ENCODE data around the gene OR13C2. TPM values are rescaled to one million over a fixed set of nuclear protein-coding genes. Genes with fewer than 3 reads are reported as not detected.

The OR13C2 gene
- total RNA-seq, 1 experiment from 2014 or later = not detected

DNA sequence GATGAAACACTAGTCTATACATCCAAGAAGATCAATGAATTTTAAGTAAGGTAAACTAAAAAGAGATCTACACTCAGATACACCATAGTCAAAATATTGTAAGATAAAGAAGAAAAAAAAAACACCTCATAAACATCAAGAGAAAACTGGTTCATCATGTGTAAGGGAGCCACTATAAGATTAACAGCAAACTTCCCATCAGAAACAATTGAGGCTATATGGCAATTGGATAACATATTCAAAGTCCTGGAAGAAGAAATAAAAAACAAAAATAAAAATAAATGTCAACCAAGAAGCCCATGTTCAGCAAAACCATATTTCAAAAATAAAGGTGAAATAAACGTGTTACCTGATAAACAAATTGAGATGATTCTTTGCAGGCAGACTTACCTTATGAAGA is 32.8 kb downstream of the OR13C2 start:
- Histone ChIP-seq H3K9ac (ENCODE audit: low read length) (no peak overlapping the region), H3K27ac (ENCODE audit: low read length) (no peak overlapping the region), H3F3A (ENCODE audit: low read length, unreplicated experiment) (no peaks in the 10 kb centered on the region), H2AFZ (ENCODE audit: low read length) (no peak overlapping the region), H3K4me2 (ENCODE audit: low read length) (no peak overlapping the region), H3K79me2 (ENCODE audit: low read length) (no peaks in the 10 kb centered on the region), H3K9me3 (ENCODE audit: low read length) (no peaks in the 10 kb centered on the region), H3K36me3 (ENCODE audit: low read depth, low read length) (no peaks in the 10 kb centered on the region), H3K4me1 (ENCODE audit: insufficient read depth, low read length) (no peaks in the 10 kb centered on the region), H4K20me1 (ENCODE audit: low read length) (no peaks in the 10 kb centered on the region), H3K9me2 (replicated peaks; ENCODE audit: low read length) (no peaks in the 10 kb centered on the region), H3K27me3 (ENCODE audit: low read length) (no peaks in the 10 kb centered on the region), H3K4me3 (ENCODE audit: low read length) (no peak overlapping the region)
- BruUV-seq (replicated peaks) = no TSS peak
- ChIA-PET CTCF (no interaction called here), POLR2A (ENCODE audit: unreplicated experiment) (no interaction called here)
- ATAC-seq (no peak), DNase-seq (no peak)
- intact Hi-C loops (cut with micrococcal nuclease) = no loop called here
- TF ChIP-seq EZH2 (IDR thresholded peaks at IDR 0.05; ENCODE audit: low read length, unreplicated experiment) (no peak), EZH2phosphoT487 (IDR thresholded peaks at IDR 0.05; ENCODE audit: borderline replicate concordance, low read length) (no peak)
- TF ChIP-seq, protein P1, sequence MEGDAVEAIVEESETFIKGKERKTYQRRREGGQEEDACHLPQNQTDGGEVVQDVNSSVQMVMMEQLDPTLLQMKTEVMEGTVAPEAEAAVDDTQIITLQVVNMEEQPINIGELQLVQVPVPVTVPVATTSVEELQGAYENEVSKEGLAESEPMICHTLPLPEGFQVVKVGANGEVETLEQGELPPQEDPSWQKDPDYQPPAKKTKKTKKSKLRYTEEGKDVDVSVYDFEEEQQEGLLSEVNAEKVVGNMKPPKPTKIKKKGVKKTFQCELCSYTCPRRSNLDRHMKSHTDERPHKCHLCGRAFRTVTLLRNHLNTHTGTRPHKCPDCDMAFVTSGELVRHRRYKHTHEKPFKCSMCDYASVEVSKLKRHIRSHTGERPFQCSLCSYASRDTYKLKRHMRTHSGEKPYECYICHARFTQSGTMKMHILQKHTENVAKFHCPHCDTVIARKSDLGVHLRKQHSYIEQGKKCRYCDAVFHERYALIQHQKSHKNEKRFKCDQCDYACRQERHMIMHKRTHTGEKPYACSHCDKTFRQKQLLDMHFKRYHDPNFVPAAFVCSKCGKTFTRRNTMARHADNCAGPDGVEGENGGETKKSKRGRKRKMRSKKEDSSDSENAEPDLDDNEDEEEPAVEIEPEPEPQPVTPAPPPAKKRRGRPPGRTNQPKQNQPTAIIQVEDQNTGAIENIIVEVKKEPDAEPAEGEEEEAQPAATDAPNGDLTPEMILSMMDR (conservative IDR thresholded peaks at IDR 0.05; ENCODE audit: low read depth, low read length) = no peak

GRCh38 chr9:104568868-104569267 is 36.6 kb downstream of the OR13C2 start, which contains the start of gene OR13C8:
Gene OR13C8 (plus strand): TSS chr9:104569168. CDS start chr9:104569168, 0 bp downstream.
- H4K20me1 ChIP-seq (ENCODE audit: low read length) = no peaks in the 10 kb centered on the region
- no peaks in the 10 kb centered on the region for H3K9me3 ChIP-seq (ENCODE audit: low read length)
- H3K27me3 ChIP-seq (ENCODE audit: low read length) = no peaks in the 10 kb centered on the region
- no peaks in the 10 kb centered on the region for H3K79me2 ChIP-seq (ENCODE audit: low read length)
- no peak for DNase-seq
- no peak within 1 kb of the TSS for H3K4me3 ChIP-seq (ENCODE audit: low read length)
- BruUV-seq (replicated peaks) = no TSS peak
- ChIA-PET POLR2A (ENCODE audit: unreplicated experiment) (no interaction called here), CTCF (no interaction called here)
- no peak within 1 kb of the TSS for H3K27ac ChIP-seq (ENCODE audit: low read length)
- no peak within 1 kb of the TSS for H3K9ac ChIP-seq (ENCODE audit: low read length)
- H2AFZ ChIP-seq (ENCODE audit: low read length) = no peak within 1 kb of the TSS
- ATAC-seq = no peak
- no peaks in the 10 kb centered on the region for H3K36me3 ChIP-seq (ENCODE audit: low read depth, low read length)
- no peaks in the 10 kb centered on the region for H3K4me1 ChIP-seq (ENCODE audit: insufficient read depth, low read length)
- H3K9me2 ChIP-seq (replicated peaks; ENCODE audit: low read length) = no peaks in the 10 kb centered on the region
- no peak within 1 kb of the TSS for H3K4me2 ChIP-seq (ENCODE audit: low read length)
- no peaks in the 10 kb centered on the region for H3F3A ChIP-seq (ENCODE audit: low read length, unreplicated experiment)
- intact Hi-C loops (cut with micrococcal nuclease) = no loop called here
- no peak for TF ChIP-seq EZH2phosphoT487 (IDR thresholded peaks at IDR 0.05; ENCODE audit: borderline replicate concordance, low read length)
- TF ChIP-seq, protein P1 (conservative IDR thresholded peaks at IDR 0.05; ENCODE audit: low read depth, low read length) = no peak
- no peak for TF ChIP-seq EZH2 (IDR thresholded peaks at IDR 0.05; ENCODE audit: low read length, unreplicated experiment)

GRCh38 chr9:104564358-104564757 is 41.1 kb downstream of the OR13C2 start:
- BruUV-seq (replicated peaks) = no TSS peak
- POLR2A ChIA-PET (ENCODE audit: unreplicated experiment) = no interaction called here
- Histone ChIP-seq H2AFZ (ENCODE audit: low read length) (no peak overlapping the region), H3K4me2 (ENCODE audit: low read length) (no peak overlapping the region), H3K79me2 (ENCODE audit: low read length) (no peaks in the 10 kb centered on the region), H3K9me2 (replicated peaks; ENCODE audit: low read length) (no peaks in the 10 kb centered on the region), H3K4me1 (ENCODE audit: insufficient read depth, low read length) (no peaks in the 10 kb centered on the region), H3K27ac (ENCODE audit: low read length) (no peak overlapping the region), H3K4me3 (ENCODE audit: low read length) (no peak overlapping the region), H3K9ac (ENCODE audit: low read length) (no peak overlapping the region), H3K9me3 (ENCODE audit: low read length) (no peaks in the 10 kb centered on the region), H3K36me3 (ENCODE audit: low read depth, low read length) (no peaks in the 10 kb centered on the region), H3F3A (ENCODE audit: low read length, unreplicated experiment) (no peaks in the 10 kb centered on the region), H4K20me1 (ENCODE audit: low read length) (no peaks in the 10 kb centered on the region), H3K27me3 (ENCODE audit: low read length) (no peaks in the 10 kb centered on the region)
- CTCF ChIA-PET = no interaction called here
- intact Hi-C loops (cut with micrococcal nuclease) = no loop called here
- ATAC-seq (no peak), DNase-seq (no peak)
- TF ChIP-seq EZH2phosphoT487 (IDR thresholded peaks at IDR 0.05; ENCODE audit: borderline replicate concordance, low read length) = no peak
- TF ChIP-seq EZH2 (IDR thresholded peaks at IDR 0.05; ENCODE audit: low read length, unreplicated experiment) = no peak
- TF ChIP-seq, protein P1 (conservative IDR thresholded peaks at IDR 0.05; ENCODE audit: low read depth, low read length) = no peak

Data from PC-3 (cell line).